Measurements from ENCODE around the gene TRIP12.

DNA sequence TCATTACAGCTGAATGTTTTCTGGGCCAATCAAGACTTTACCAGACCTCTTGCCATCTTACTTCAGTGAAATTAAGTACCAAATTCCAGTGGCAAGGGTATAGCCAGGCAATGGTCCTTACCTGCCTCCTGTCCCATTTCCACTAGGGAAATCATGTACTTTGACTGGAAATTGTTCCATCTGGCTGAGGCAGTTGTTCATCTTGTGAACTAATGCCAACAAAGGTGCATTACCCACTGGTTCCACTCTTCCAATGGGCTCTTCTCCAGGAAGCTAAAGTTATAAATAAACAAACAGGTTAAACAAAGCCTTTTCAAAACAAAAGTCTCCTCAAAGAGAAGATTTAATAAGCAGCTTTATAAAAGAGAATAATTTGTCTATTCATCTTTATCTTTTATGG lies 126.8 kb downstream of the TRIP12 start:
- TF ChIP-seq, protein P1, sequence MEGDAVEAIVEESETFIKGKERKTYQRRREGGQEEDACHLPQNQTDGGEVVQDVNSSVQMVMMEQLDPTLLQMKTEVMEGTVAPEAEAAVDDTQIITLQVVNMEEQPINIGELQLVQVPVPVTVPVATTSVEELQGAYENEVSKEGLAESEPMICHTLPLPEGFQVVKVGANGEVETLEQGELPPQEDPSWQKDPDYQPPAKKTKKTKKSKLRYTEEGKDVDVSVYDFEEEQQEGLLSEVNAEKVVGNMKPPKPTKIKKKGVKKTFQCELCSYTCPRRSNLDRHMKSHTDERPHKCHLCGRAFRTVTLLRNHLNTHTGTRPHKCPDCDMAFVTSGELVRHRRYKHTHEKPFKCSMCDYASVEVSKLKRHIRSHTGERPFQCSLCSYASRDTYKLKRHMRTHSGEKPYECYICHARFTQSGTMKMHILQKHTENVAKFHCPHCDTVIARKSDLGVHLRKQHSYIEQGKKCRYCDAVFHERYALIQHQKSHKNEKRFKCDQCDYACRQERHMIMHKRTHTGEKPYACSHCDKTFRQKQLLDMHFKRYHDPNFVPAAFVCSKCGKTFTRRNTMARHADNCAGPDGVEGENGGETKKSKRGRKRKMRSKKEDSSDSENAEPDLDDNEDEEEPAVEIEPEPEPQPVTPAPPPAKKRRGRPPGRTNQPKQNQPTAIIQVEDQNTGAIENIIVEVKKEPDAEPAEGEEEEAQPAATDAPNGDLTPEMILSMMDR (IDR thresholded peaks at IDR 0.05; ENCODE audit: low read depth, low read length) = no peak
- TF ChIP-seq EZH2phosphoT487 (IDR thresholded peaks at IDR 0.05; ENCODE audit: low read depth) = no peak

Data from OCI-LY3 (cell line).